Lower leg skin (tissue), 3 donors: ENCODE data around the gene PICALM.

Experiments
- POLR2A ChIP-seq, 2 donors: fragments of 450-650 bp; IDR thresholded peaks; one replicate each; pipeline ENCODE4 v1.6.1; 2016 to 2017; ENCODE audit warnings: antibody characterized with exemption in 2 of 2, mild to moderate bottlenecking in 1 of 2, moderate library complexity in 1 of 2
- TF ChIP-seq, protein P1 (sequence below), 3 donors: fragments of 450-650 bp; IDR thresholded peaks; one replicate each; pipeline ENCODE4 v1.5.1; 2016; ENCODE audit warnings: antibody characterized with exemption in 3 of 3, mild to moderate bottlenecking in 3 of 3, moderate library complexity in 2 of 3

DNA sequence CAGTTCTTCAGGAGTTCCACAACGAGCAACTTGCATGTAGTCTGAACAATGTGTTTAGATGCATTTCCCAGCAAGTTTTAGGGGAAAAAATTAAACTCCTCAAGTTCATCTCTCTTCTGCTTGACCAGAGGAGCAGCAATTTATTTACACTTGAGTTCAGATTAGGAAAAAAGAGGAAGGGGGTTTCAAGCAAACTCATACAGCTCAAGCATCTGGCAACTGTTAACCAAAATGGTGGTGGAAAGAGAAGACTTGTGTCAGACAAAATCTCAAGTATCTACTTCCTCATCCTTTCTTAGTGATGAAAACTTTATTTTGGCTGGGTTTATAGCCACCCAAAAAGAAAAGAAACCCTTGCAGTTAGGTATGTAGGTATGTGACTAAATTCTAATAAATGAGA lies 29.1 kb upstream of the PICALM start:
- TF ChIP-seq, protein P1, sequence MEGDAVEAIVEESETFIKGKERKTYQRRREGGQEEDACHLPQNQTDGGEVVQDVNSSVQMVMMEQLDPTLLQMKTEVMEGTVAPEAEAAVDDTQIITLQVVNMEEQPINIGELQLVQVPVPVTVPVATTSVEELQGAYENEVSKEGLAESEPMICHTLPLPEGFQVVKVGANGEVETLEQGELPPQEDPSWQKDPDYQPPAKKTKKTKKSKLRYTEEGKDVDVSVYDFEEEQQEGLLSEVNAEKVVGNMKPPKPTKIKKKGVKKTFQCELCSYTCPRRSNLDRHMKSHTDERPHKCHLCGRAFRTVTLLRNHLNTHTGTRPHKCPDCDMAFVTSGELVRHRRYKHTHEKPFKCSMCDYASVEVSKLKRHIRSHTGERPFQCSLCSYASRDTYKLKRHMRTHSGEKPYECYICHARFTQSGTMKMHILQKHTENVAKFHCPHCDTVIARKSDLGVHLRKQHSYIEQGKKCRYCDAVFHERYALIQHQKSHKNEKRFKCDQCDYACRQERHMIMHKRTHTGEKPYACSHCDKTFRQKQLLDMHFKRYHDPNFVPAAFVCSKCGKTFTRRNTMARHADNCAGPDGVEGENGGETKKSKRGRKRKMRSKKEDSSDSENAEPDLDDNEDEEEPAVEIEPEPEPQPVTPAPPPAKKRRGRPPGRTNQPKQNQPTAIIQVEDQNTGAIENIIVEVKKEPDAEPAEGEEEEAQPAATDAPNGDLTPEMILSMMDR (IDR thresholded peaks at IDR 0.05) = no peak
- TF ChIP-seq POLR2A (IDR thresholded peaks at IDR 0.05) = no peak
